HEK293 (cell line): ENCODE data around the gene KAT2B.

Experiments
- CTCF ChIA-PET: fragments of 350-600 bp; formaldehyde crosslinking; extraction: SDS; loops from one replicate; lab custom pipeline; 2021; ENCODE audit warnings: antibody characterized with exemption; lab: Yijun Ruan, JAX
- POLR2A ChIA-PET: fragments of 300-600 bp; formaldehyde crosslinking; extraction: SDS; loops from one replicate; lab custom pipeline; 2020; ENCODE audit warnings: antibody characterized with exemption, inconsistent platforms; lab: Yijun Ruan, JAX
- H3K27ac ChIP-seq: fragments of 200-500 bp; sonication (Bioruptor generic); 2 replicates; pipeline ENCODE4 v1.5.1; 2014; ENCODE audit warnings: low read depth, low read length, control low read depth, inconsistent platforms; ENCODE audit errors: extremely low read depth
- H3K36me3 ChIP-seq, 2 experiments: fragments of 200-500 bp in 1 of 2; sonication (Bioruptor generic) in 1 of 2; 1 replicate in 1 of 2; 2 replicates in 1 of 2; pipeline ENCODE4 v1.5.1; 2014 to 2017; ENCODE audit warnings: inconsistent platforms in 2 of 2, low read length in 2 of 2; ENCODE audit not compliant: control insufficient read depth in 2 of 2, insufficient read depth in 1 of 2
- H3K4me1 ChIP-seq: fragments of 200-500 bp; sonication (Bioruptor generic); 2 replicates; pipeline ENCODE4 v1.5.1; 2014; ENCODE audit warnings: mild to moderate bottlenecking, low read length, inconsistent platforms; ENCODE audit not compliant: control insufficient read depth, insufficient read depth
- H3K4me3 ChIP-seq: 2 replicates; pipeline ENCODE4 v1.5.1; 2011; ENCODE audit warnings: low read depth, mild to moderate bottlenecking, control low read depth, low read length, moderate library complexity
- H3K9me3 ChIP-seq: fragments of 200-500 bp; sonication (Bioruptor generic); 2 replicates; pipeline ENCODE4 v1.5.1; 2014; ENCODE audit warnings: low read depth, low read length, inconsistent platforms; ENCODE audit not compliant: control insufficient read depth, insufficient read depth
- ATF2 ChIP-seq: fragments of 450-650 bp; formaldehyde crosslinking; IDR thresholded peaks from 2 replicates; pipeline ENCODE4 v1.5.1; 2016; ENCODE audit warnings: missing biosample characterization, missing genetic modification characterization, low read depth
- FEZF1 ChIP-seq: fragments of 450-650 bp; formaldehyde crosslinking; IDR thresholded peaks from 2 replicates; pipeline ENCODE4 v1.5.1; 2016; ENCODE audit warnings: missing biosample characterization, missing genetic modification characterization
- KLF10 ChIP-seq: fragments of 450-650 bp; IDR thresholded peaks from 2 replicates; pipeline ENCODE4 v1.5.1; 2018; ENCODE audit warnings: missing biosample characterization, mild to moderate bottlenecking, missing genetic modification characterization
- PATZ1 ChIP-seq: fragments of 450-650 bp; formaldehyde crosslinking; IDR thresholded peaks from 2 replicates; pipeline ENCODE4 v1.5.1; 2016; ENCODE audit warnings: missing biosample characterization, missing genetic modification characterization
- SCRT2 ChIP-seq: fragments of 450-650 bp; formaldehyde crosslinking; IDR thresholded peaks from 2 replicates; pipeline ENCODE4 v1.5.1; 2016; ENCODE audit warnings: missing biosample characterization, missing genetic modification characterization
- SP2 ChIP-seq: fragments of 450-650 bp; formaldehyde crosslinking; IDR thresholded peaks from 2 replicates; pipeline ENCODE4 v1.5.1; 2016; ENCODE audit warnings: missing biosample characterization, missing genetic modification characterization
- SP3 ChIP-seq: fragments of 450-650 bp; formaldehyde crosslinking; IDR thresholded peaks from 2 replicates; pipeline ENCODE4 v1.5.1; 2016; ENCODE audit warnings: missing biosample characterization, missing genetic modification characterization
- ZBTB48 ChIP-seq: fragments of 450-650 bp; formaldehyde crosslinking; IDR thresholded peaks from 2 replicates; pipeline ENCODE4 v1.5.1; 2016; ENCODE audit warnings: missing biosample characterization, missing genetic modification characterization
- ZBTB6 ChIP-seq: fragments of 450-650 bp; formaldehyde crosslinking; IDR thresholded peaks from 2 replicates; pipeline ENCODE4 v1.5.1; 2017; ENCODE audit warnings: missing biosample characterization, missing genetic modification characterization
- ZEB2 ChIP-seq: fragments of 450-650 bp; formaldehyde crosslinking; IDR thresholded peaks from 2 replicates; pipeline ENCODE4 v1.5.1; 2016; ENCODE audit warnings: missing biosample characterization, missing genetic modification characterization
- ZFHX2 ChIP-seq: fragments of 450-650 bp; formaldehyde crosslinking; conservative IDR thresholded peaks from 2 replicates; pipeline ENCODE4 v1.5.1; 2016; ENCODE audit warnings: missing biosample characterization, missing genetic modification characterization
- ZNF175 ChIP-seq: fragments of 450-650 bp; formaldehyde crosslinking; IDR thresholded peaks from 2 replicates; pipeline ENCODE4 v1.5.1; 2016; ENCODE audit warnings: missing biosample characterization, missing genetic modification characterization
- ZNF2 ChIP-seq: fragments of 450-650 bp; formaldehyde crosslinking; IDR thresholded peaks from 2 replicates; pipeline ENCODE4 v1.5.1; 2016; ENCODE audit warnings: missing biosample characterization, missing genetic modification characterization
- ZNF341 ChIP-seq: fragments of 450-650 bp; formaldehyde crosslinking; IDR thresholded peaks from 2 replicates; pipeline ENCODE4; 2016; ENCODE audit warnings: low read depth, missing biosample characterization, missing genetic modification characterization
- ZNF394 ChIP-seq: fragments of 450-650 bp; formaldehyde crosslinking; IDR thresholded peaks from 2 replicates; pipeline ENCODE4 v1.5.1; 2016; ENCODE audit warnings: missing biosample characterization, missing genetic modification characterization, mild to moderate bottlenecking, moderate library complexity, borderline replicate concordance
- ZNF398 ChIP-seq: fragments of 450-650 bp; formaldehyde crosslinking; IDR thresholded peaks from 2 replicates; pipeline ENCODE4 v1.5.1; 2017; ENCODE audit warnings: missing biosample characterization, missing genetic modification characterization
- ZNF404 ChIP-seq: fragments of 450-650 bp; formaldehyde crosslinking; IDR thresholded peaks from 2 replicates; pipeline ENCODE4 v1.5.1; 2017; ENCODE audit warnings: missing biosample characterization, missing genetic modification characterization
- ZNF501 ChIP-seq: fragments of 450-650 bp; formaldehyde crosslinking; IDR thresholded peaks from 2 replicates; pipeline ENCODE4 v1.5.1; 2016; ENCODE audit warnings: missing biosample characterization, missing genetic modification characterization
- ZNF521 ChIP-seq: fragments of 450-650 bp; formaldehyde crosslinking; IDR thresholded peaks from 2 replicates; pipeline ENCODE4 v1.5.1; 2017; ENCODE audit warnings: missing biosample characterization, mild to moderate bottlenecking, missing genetic modification characterization
- ZNF561 ChIP-seq: fragments of 450-650 bp; IDR thresholded peaks from 2 replicates; pipeline ENCODE4 v1.5.1; 2018; ENCODE audit warnings: missing biosample characterization, missing genetic modification characterization, borderline replicate concordance
- ZNF600 ChIP-seq: fragments of 450-650 bp; formaldehyde crosslinking; IDR thresholded peaks from 2 replicates; pipeline ENCODE4 v1.5.1; 2016; ENCODE audit warnings: missing biosample characterization, missing genetic modification characterization
- ZNF654 ChIP-seq: fragments of 450-650 bp; formaldehyde crosslinking; IDR thresholded peaks from 2 replicates; pipeline ENCODE4 v1.5.1; 2016; ENCODE audit warnings: low read depth, missing biosample characterization, missing genetic modification characterization
- ZSCAN4 ChIP-seq: fragments of 450-650 bp; formaldehyde crosslinking; IDR thresholded peaks from 2 replicates; pipeline ENCODE4 v1.5.1; 2017; ENCODE audit warnings: missing biosample characterization, missing genetic modification characterization
- ZSCAN5A ChIP-seq: fragments of 450-650 bp; formaldehyde crosslinking; IDR thresholded peaks from 2 replicates; pipeline ENCODE4 v1.5.1; 2016; ENCODE audit warnings: missing biosample characterization, missing genetic modification characterization

KAT2B gene

GRCh38 chr3:20041197-20041780 lies 1.0 kb downstream of the KAT2B start (continued):
- TF ChIP-seq ZNF398 (tag by site-specific recombination) (peak; percentile 42; the same call in 1 of the 2 replicates), SP3 (tag by site-specific recombination) (0 out of 2 replicates have a peak, but pooled peaks have one; percentile 15), ZNF521 (tag by site-specific recombination) (no peak), SP2 (peak; percentile 68; the same call in 1 of the 2 replicates), ZNF654 (tag by site-specific recombination) (no peak), ZEB2 (tag by site-specific recombination) (peak; percentile 27; the same call in 1 of the 2 replicates), ZNF394 (peak; percentile 60; the same call in 1 of the 2 replicates), KLF10 (tag by site-specific recombination) (peak; percentile 89), ZSCAN4 (tag by site-specific recombination) (no peak), ZNF2 (tag by site-specific recombination) (peak; percentile 88), ZNF175 (tag by site-specific recombination) (no peak), PATZ1 (tag by site-specific recombination) (peak; percentile 51; the same call in 1 of the 2 replicates), ZNF600 (tag by site-specific recombination) (peak; percentile 89), ATF2 (tag by site-specific recombination) (no peak), ZNF341 (tag by site-specific recombination) (peak; percentile 41; the same call in 1 of the 2 replicates), FEZF1 (peak; percentile 91), ZNF561 (0 out of 2 replicates have a peak, but pooled peaks have one; percentile 52), ZFHX2 (tag by site-specific recombination) (peak; percentile 47), ZNF404 (tag by site-specific recombination) (no peak)

GRCh38 chr3:20042331-20042730 lies 2.1 kb downstream of the KAT2B start:
- Histone ChIP-seq H3K27ac (no peak overlapping the region), H3K4me3 (no peak overlapping the region), H3K9me3 (no peaks in the 10 kb centered on the region), H3K36me3 (no peaks in the 10 kb centered on the region), H3K4me1 (peaks cover 19% of the 10 kb centered on the region)
- ChIA-PET POLR2A (interaction anchor here (0.6 to 0.8 kb wide), 2 partner anchors 9 to 63 kb away, joined by 3 to 7 read pairs; no protein-coding TSS in a partner anchor), CTCF (no interaction called here)
- peak; percentile 85 for TF ChIP-seq FEZF1
- TF ChIP-seq ZBTB48 (tag by site-specific recombination), result no peak
- no peak for TF ChIP-seq ZNF501 (tag by site-specific recombination)
- no peak for TF ChIP-seq ZSCAN5A (tag by site-specific recombination)
- no peak for TF ChIP-seq ZBTB6 (tag by site-specific recombination)
- peak; percentile 69 for TF ChIP-seq SCRT2 (tag by site-specific recombination)
